Cardiac muscle cell (in vitro differentiated cells and primary cell): ENCODE measurements around the gene HSCB. TPM values are rescaled to one million over a fixed set of nuclear protein-coding genes. Genes with fewer than 3 reads are reported as not detected.

Experiments used
- DNase-seq, 2 donors: peaks; one replicate each; pipeline versions ENCODE4 v3.0.0 to v3.0.0-alpha.2; 2010 to 2017; ENCODE audit warnings: low read depth in 1 of 2, low spot score in 1 of 2
- H3K27ac ChIP-seq: fragments of 200-600 bp; sonication (generic); 2 replicates; pipeline ENCODE4 v1.5.1; 2016
- H3K27me3 ChIP-seq: fragments of 200-600 bp; sonication (generic); 2 replicates; pipeline ENCODE4 v1.6.0; 2016; ENCODE audit warnings: control low read depth
- H3K36me3 ChIP-seq: fragments of 200-600 bp; sonication (generic); 2 replicates; pipeline ENCODE4 v1.5.1; 2016; ENCODE audit warnings: control low read depth
- H3K4me1 ChIP-seq: fragments of 200-600 bp; sonication (generic); 2 replicates; pipeline ENCODE4 v1.8.1; 2017; ENCODE audit warnings: low read depth, mild to moderate bottlenecking, mixed run types
- H3K4me3 ChIP-seq: fragments of 200-600 bp; sonication (generic); 2 replicates; pipeline ENCODE4 v1.5.1; 2016; ENCODE audit warnings: mild to moderate bottlenecking
- H3K9me3 ChIP-seq: fragments of 200-600 bp; sonication (generic); 2 replicates; pipeline ENCODE4 v1.5.1; 2017; ENCODE audit warnings: low read depth, mild to moderate bottlenecking, control low read depth
- polyA plus RNA-seq: library from polyadenylated mRNA; unstranded; fragments of >200 nt; fragmentation: Nextera tagmentation; extraction: Ambion mirVana; gene quantifications from 2 replicates; pipeline ENCODE4 v1.2.1, GENCODE V29; 2016
- total RNA-seq: library from RNA; depleted of rRNA; stranded (reverse); fragments of >200 nt; gene quantifications from 2 replicates; pipeline ENCODE4 v1.2.3, GENCODE V29; 2016
- TF ChIP-seq, protein P1 (sequence below): IDR thresholded peaks from 2 replicates; pipeline ENCODE4 v1.5.1; 2012; ENCODE audit warnings: low read depth, mild to moderate bottlenecking, low read length

Gene HSCB
- total and polyA plus RNA-seq, 2 experiments from 2014 or later, result 21.5 to 27.0 TPM

DNA sequence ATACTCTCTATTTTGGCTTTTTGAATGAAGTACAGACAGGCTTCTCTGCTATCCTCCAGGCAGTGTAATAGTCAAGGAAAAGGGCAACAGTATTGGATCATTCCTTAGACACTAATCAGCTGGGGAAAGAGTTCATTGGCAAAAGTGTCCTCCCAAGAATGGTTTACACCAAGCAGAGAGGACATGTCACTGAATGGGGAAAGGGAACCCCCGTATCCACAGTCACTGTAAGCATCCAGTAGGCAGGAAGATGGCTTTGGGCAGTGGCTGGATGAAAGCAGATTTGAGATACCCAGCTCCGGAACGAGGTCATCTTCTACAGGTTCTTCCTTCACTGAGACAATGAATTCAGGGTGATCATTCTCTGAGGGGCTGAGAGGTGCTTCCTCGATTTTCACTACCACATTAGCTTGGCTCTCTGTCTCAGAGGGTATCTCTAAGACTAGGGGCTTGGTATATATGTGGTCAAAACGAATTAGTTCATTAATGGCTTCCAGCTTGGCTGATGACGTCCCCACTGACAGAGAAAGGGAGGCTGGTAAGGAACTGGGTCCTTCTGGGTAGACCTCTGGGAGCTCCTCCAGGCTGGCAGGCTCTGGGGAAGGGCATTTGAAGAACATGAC, 53.3 kb downstream of the HSCB start:
- Histone ChIP-seq H3K27ac (peak overlapping the region; percentile 54), H3K9me3 (no peaks in the 10 kb centered on the region), H3K27me3 (no peaks in the 10 kb centered on the region), H3K4me3 (no peak overlapping the region), H3K4me1 (no peaks in the 10 kb centered on the region), H3K36me3 (peaks cover 38% of the 10 kb centered on the region)
- no peak for DNase-seq
- TF ChIP-seq, protein P1, sequence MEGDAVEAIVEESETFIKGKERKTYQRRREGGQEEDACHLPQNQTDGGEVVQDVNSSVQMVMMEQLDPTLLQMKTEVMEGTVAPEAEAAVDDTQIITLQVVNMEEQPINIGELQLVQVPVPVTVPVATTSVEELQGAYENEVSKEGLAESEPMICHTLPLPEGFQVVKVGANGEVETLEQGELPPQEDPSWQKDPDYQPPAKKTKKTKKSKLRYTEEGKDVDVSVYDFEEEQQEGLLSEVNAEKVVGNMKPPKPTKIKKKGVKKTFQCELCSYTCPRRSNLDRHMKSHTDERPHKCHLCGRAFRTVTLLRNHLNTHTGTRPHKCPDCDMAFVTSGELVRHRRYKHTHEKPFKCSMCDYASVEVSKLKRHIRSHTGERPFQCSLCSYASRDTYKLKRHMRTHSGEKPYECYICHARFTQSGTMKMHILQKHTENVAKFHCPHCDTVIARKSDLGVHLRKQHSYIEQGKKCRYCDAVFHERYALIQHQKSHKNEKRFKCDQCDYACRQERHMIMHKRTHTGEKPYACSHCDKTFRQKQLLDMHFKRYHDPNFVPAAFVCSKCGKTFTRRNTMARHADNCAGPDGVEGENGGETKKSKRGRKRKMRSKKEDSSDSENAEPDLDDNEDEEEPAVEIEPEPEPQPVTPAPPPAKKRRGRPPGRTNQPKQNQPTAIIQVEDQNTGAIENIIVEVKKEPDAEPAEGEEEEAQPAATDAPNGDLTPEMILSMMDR, result no peak

DNA sequence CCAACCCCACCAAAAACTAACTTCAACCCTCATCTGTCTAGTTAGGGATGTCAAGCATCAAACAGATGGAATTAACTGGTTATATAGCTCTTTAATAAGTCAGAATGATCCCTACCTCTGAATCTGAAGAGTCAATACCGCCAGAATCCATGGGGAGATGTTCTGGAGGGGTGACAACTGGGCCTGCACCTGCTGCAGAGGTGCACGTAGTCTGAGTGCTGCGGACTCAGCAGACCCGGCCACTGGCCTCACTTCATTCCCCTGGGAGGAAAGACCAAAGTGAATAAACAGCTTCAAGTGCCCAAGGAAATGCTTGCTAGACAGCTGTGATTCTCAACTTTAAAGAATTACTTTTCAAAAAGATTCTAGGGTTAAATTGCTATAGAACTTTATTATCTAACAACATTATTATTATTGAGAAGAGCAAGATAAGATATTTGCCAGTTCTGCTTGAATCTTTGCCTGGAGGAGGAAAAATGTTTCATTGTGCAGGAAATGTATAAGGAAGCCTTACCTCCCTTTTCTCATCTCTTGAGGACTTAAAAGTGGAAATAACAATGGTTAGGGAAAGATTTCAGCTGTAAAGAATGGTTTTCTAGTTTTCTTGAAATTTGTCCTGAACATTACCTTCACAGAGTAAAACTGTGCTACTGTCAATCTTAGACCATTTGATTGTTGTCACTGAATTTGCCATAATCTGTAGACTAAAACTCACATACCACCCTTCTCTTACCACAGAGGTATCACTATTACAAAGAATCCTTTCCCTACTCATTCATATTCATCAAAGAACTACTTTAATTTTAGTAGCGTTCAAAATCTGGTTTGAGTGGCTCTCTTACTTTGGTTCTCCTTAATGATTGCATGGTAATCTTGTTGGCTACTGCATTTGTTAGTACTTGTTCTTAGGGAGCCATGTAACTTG, 54.4 kb downstream of the HSCB start:
- no peaks in the 10 kb centered on the region for H3K27me3 ChIP-seq
- TF ChIP-seq, protein P1, result no peak
- DNase-seq, result no peak

DNA sequence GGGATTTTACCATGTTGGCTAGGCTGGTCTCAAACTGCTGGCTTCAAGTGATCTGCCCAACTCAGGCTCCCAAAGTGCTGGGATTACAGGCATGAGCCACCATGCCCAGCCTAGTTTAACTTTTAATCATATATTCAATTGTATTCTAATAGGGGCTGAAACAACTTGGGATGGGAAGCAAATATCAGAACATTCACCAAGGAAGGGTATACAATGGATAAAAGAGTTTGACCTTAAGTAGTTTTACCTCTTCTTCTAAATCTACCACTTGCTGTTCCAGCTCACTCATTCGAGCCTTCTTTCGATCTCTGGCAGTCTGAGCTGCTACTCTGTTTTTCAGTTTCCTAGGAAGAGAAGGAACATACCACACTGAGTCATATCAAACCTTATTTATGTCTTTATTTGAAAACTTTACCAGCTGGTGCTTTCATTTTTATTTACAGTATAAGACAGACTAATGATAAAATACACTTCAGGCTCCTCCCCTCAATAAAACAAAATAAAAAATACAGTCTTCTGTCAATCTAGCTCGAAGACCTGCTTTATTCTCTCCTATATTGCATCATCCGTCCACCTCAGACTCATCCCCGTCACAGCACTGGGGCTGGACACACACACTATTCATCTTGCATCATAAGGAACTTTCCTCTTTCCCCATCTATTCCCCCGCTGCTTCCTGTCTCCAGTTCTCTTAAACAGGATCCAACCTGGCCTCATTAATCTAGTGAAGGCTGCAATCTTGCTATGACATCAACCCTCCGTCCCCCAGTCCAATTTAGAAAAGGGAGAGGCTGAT, 57.2 kb downstream of the HSCB start:
- TF ChIP-seq, protein P1, result no peak
- no peaks in the 10 kb centered on the region for H3K9me3 ChIP-seq
- peak overlapping the region; percentile 81 for H3K4me3 ChIP-seq
- no peaks in the 10 kb centered on the region for H3K27me3 ChIP-seq
- DNase-seq, result peak in 1 of 2 donors; percentile 95
- peaks cover 38% of the 10 kb centered on the region for H3K36me3 ChIP-seq
- no peaks in the 10 kb centered on the region for H3K4me1 ChIP-seq
- H3K27ac ChIP-seq, result peak overlapping the region; percentile 99

More for the DNA sequence above, 54.4 kb downstream of the HSCB start:
- no peaks in the 10 kb centered on the region for H3K4me1 ChIP-seq
- H3K27ac ChIP-seq, result peak overlapping the region; percentile 18
- no peak overlapping the region for H3K4me3 ChIP-seq
- H3K36me3 ChIP-seq, result peaks cover 38% of the 10 kb centered on the region
- H3K9me3 ChIP-seq, result no peaks in the 10 kb centered on the region

DNA sequence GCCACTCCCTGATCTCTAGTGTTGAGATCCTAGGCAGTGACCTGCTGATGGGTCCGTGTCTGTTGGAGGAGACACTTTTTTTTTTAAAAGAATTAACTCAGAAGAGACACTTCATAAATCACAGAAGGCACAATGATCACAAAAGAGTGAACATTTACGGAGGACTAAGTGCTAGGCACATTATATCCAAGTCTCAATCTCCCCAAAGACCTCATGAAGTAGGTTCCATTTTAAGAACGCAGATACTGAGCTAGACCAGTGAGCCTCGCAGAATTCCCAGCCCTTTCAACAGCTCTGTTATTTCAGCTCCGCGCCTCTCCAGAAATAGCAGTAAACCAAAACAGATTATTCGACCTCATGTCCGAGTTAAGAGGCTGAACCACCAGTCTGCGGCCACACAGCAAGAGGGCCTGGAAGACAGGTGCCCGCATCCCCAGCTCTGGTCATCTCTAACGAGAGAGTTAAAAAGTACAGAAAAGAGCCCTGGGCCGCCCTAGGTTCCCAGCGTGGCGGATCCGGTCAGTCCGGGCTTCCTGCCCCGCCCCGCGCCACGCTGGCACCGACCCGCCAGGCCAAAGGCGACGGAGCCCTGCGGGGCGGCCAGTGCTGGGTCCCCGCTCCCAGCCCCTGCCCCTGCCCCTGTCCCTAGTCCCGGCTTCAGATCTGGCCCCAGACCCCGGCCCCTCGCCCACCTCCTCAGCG, 57.9 kb downstream of the HSCB start:
- Histone ChIP-seq H3K27ac (peak overlapping the region; percentile 99), H3K4me1 (no peaks in the 10 kb centered on the region), H3K27me3 (no peaks in the 10 kb centered on the region), H3K36me3 (peaks cover 32% of the 10 kb centered on the region), H3K4me3 (peak overlapping the region; percentile 81), H3K9me3 (no peaks in the 10 kb centered on the region)
- DNase-seq, result peak; percentile 73
- TF ChIP-seq, protein P1, result no peak
